HG03108 (cell line): ENCODE results near the gene PSME3IP1.

ENCODE experiments used
- ATAC-seq: cut with Tn5 transposase; IDR thresholded peaks from one replicate; pipeline ENCODE4 v1.9.1; 2021; ENCODE audit warnings: moderate library complexity; ENCODE audit not compliant: unreplicated experiment

PSME3IP1 gene

DNA sequence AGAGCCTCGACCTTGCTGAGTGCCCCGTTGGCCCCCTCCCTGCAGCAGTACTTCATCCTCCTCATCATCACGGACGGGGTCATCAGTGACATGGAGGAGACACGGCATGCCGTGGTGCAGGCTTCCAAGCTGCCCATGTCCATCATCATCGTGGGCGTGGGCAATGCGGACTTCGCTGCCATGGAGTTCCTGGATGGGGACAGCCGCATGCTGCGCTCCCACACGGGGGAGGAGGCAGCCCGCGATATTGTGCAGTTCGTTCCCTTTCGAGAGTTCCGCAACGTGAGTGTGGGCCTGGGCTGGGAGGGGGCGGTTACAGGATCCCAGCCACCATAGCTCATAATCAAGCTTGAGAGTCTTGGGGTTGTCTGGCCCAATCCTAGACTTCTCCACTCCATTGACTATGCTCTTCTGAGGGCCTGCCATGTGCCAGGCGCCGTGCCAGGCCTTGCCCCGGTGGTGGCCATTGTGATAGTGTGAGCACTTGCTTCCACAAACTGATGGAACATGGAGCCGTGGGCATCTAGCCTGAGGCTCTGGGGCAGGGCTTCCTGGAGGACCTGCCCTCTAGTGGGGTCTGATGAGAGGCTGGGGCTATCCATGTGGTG, 39.7 kb downstream of the PSME3IP1 start:
- no peak for ATAC-seq

DNA sequence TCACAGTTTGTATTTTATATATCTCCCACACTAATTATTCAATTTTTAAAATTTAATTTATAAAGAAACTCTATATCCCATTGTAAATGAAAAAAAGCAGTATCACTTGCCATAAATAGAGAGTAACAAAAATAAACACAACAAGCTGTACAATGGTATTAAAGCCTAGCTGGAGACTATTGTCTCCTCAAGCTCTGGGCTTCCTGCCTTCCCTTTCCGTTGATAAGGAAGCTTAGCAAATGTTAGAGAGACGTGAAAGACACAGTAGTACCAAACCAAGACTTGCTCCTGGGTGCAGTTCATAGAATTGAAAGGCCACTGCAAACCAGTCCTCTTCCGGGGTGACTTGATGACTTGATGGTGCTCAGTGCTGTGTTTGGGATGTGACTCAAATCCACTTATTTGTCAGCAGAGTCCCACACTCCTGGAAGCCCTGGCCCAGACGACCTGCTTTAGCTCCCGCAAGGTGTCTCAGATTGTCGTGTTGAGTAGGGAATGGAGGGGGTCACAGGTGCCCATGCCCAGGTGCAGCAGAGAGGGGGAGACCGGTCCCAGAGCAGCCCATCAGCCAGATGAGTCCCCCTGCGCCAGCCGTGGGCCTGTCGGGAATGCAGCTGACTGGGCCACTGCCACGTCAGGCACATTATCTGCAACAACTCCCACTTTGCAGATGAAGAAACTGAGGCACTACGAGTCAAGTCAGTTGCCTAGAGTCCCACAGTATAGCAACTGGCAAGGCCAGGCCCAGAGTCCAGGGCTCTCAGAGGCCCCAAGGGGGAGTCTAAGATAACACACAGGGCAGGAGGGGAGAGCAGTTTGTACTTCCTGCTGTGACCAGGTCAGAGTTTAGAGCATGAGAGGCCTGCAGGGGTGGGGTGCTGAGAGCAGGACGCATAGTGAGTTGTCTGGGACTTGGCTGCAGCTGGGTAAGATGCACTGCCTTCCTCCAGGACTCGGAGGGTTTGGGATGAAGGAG, 40.5 kb downstream of the PSME3IP1 start:
- ATAC-seq, result no peak

DNA sequence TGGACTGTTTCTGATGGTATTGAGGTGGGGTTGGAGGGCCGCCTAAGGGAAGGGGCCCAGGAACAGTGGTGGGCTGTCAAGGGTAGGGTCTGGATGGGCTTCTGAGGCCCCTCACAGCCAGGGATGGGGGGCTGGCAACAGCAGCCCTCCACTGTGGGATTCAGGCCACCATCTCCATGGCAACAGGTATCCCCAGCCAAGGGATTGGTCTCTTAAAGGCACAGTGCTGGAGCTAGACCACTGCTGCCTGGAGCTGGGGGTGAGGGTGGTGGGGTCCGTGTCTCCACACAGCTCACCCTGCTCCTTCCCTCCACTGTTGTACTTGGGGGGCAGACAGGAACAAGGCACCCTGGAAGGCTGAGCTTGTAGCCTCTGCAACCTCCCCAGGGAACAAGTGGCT, 41.8 kb downstream of the PSME3IP1 start:
- no peak for ATAC-seq

DNA sequence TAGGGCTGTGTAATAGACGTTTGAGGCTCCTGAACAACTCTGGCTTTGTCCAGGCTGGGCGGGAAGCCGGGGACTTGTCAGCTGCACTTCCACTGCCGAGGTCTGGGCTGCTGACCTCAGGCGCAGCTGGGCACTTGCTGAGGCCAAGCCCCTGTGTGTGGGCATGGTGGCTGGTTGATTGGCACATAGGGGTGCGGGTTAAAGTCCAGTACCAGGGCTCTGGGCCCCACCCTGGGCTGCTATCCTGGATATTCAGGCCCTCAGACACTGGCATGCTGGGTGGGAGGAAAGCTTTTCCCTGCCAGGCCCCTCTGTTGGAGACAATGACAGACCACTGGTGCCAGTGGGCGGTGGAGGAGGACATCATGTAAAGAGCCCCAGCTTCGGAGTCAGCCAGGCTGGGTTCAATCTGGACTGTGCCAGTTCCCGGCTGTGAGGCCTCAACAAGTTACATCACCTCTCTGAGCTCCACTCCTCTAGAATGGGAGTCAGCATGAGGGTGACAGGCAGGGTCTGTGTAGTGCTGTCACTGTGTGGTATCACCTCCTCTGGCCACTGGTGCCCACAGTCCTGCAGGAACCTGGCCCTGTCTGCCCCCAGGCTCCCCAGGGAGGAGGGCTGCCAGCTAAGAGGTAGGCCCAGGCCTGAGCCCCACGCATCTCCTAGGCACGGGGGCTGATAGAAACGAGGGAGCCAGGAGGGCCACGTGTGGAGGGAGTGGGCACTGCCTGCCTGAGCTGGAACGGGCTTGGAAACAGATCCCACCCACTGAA, 42.5 kb downstream of the PSME3IP1 start:
- ATAC-seq, result no peak

DNA sequence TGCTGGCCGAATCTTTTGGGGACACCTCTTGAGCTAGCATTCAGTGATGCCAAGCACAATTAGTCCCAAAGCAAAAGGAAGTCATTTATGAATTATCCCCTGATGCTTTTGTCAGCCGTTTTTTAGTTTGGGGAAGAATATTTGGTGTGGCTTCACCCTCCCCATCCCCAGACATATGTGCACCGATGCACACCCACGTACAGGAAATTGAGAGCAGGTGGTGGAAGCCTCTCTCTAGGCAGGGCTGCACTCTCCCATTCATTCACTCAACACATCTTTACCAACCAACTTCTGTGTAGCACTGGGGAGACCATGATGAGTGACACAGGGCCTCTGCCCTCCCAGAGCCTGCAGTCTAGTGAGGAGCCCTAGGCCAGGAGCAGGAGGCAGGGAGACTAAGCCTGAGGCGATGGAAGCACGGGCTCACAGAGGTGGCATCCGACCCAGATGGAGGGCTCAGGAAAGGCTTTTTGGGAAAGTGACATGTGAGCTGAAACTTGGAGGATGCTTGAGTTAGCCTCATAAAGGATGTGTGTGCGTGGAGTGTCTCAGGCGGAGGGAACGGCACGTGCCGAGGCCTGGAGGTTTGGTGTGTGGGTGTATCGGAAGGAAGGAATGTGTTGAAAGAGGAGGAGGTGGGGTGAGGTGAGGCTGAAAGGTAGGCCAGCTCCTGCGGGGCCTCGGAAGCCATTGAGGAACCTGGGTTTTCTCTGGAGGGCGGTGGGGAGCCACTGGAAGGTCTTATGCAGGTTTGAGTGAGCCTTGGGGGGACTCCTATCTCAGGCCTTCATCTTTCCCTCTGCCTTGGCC, 43.8 kb downstream of the PSME3IP1 start:
- ATAC-seq, result no peak

DNA sequence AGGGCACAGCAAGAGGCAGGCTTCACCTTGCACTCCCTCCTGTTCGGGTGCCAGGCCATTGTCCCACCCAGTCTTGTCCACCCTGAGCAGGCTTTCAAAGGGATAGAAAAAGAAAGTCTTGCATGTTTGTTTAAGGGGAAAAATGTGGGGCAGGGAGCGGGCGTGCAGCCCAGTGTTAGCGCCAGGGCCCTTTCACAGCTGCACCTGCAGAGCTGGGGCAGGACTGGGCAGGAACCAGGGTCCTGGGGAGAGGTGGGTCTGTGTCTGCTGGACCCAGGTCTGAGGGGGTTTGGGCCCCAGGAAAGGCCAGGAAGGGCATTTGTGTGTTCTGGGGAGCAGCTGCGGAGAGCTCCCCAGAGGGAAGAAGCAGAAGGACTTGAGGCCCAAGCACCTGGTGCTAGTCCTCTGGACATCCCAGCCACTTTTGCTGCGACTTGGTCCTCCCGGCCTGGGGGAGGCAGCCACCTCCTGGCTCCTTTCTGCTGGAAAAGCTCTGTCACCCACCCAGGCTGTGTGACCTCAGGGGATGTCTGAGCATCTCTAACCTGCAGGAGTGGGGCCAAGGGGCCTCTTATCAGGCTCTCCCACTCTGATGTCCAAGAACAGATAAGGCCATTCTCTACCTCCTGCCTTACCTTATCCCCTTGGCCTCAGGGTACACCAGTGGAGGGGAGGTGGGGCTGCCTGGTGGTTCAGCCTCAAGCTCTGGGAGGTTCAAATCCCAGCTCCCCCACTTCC, 44.7 kb downstream of the PSME3IP1 start:
- ATAC-seq, result no peak

DNA sequence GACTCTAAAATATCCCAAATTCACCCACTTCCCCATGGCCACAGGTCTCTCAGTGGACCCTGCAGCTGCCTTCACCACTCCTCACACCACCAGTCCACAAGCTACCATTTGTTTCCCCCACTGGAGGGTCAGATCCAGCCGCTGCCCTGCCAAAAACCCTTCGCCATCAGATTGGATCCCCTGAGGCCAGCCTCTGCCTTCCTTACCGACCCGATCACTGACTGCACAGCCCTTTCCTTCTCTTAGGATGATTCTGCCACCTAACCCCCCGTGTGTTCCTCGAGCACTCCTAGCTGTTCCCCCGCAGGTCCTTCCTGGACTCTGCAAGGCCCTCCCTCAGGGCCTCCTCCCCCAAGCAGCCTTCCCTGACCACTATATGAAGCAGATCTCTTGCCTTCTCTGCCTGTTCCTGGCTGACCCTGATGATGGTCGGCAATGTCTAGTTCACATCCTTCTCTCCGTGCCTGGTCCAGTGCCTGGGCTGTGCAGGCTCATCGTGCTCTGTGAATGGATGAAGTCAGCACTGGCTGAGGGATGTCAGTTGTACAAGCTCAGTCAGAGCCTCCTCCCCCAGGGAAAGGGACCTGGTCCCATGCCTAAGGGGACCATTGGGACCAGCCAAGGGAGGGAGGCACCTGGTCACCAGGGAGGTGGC, 47.4 kb downstream of the PSME3IP1 start:
- ATAC-seq, result no peak

DNA sequence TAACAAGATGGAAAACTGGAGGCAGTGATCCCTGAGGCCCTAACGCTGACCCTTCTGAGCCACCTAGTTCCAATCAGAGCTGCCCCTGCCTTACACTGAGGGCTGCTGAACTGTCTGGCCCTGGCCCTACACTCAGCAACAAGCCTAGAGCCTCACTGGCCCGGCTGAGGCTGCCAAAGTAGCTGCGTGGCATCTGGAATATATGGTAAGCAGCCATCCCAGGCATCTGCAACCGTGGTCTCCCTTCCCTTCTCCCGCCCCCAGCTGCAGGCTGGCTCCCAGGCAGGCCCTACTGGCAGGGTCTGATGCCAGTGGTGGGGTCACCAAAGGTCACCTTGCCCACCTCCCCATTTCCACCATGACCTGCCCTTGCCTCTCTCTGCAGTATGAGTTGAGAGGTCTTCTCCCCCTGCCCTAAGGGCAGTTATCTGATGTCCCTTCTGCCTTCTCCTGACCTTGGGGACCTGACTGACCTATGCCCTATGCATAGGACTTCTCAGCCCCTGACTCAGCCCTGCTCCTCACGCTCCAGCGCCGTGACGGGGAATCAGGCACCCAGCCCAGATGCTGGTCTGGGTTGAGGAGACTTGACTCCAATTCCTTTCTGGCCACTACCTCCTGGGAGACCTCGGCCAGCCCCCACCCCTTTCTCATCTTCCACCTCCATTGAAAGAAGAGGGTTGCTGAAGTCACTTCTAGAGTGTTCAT, 48.1 kb downstream of the PSME3IP1 start:
- no peak for ATAC-seq

DNA sequence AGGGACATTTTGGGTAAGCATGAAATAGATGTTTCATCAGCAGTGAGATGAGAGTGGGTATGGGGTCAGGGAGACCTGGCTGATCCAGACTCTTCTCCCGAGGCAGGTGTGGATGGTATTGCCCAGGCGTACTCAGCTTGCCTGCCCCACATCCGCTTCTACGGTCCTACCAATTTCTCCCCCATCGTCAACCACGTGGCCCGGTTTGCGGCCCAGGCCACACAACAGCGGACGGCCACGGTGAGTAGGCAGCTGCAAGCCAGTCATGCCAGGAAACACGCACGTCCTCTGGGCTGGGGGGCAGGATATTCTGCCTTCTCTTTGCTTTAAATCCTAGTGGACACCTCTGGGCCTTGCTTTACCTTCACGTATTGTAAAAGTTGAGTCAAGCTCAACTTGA, 48.8 kb downstream of the PSME3IP1 start:
- ATAC-seq, result no peak

DNA sequence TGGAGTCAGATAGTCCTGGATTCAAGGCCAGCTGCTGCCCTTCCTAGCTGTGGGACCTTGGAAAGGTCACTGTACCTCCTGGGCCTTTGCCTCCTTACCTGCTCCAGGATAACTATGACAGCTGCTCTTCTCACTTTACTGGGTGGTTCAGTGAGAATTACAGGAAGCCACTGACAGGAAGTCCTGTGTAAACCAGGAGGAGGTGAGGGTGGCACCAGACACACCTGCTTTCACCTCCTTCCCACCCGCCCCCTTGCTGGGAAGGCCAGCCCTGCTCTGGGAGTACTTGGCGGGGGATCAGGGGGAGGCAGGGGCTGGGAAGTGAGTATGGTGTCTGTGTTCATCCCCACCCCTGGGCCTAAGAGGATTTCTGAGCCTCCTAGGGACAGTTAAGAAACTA, 50.9 kb downstream of the PSME3IP1 start:
- ATAC-seq, result peak; percentile 50

DNA sequence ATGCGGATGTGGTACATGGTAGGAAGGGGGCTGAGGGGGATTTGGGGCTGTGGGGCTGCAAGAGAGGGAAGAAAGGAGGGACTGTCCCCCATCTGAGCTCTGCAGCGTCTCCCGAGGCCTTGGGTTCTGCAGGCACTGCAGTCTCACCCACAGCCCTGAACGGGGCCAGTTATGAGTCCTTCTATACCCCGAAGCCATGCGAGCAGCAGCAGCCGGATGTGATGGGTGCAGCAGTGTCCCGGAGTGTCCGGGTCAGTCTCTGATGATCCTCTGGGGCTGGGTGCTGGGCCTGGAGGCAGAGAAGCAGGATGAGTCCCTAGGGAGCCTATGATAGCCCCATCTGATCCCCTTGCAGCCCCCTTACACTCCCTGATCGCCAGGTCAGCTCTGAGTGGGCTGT, 52.0 kb downstream of the PSME3IP1 start:
- ATAC-seq, result no peak

DNA sequence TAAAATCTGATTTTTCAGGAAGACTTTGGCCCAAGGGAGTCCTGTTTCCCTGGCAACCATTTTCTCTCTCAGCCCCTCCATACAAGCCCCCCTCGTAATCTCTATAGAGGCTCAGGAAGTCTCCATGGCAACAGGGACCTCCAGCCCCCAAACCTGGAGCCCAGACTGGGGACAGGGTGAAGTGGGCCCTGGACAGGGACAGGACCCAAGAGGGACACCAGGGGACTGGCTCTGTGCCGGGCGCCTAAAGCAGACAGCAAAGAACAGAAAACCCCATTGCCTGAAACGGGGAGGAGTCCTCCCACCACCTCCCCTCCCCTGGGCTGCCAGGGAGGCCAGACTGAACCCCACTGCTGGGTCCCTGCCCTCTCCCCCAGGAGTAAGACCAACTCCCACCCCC, 52.8 kb downstream of the PSME3IP1 start:
- no peak for ATAC-seq

DNA sequence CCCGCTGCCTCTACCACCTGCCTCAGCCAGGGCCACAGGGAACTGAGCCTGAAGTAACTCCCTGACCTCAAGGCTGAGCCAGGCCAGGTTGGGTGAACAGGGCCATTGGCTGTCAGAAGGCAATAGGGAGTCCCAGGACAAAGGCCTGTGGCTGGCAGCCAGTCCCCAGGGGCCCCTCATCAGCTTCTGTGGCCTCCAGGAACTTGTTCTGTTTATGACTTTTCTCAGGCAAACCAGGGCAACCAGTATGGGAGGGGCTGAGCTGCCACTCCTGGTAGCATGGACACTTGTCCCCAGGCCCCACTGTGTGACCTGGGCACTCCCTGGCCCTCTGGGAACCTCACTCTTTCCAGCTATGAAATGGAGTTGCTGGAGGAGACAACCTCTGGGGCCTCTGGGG, 53.4 kb downstream of the PSME3IP1 start:
- ATAC-seq, result no peak

DNA sequence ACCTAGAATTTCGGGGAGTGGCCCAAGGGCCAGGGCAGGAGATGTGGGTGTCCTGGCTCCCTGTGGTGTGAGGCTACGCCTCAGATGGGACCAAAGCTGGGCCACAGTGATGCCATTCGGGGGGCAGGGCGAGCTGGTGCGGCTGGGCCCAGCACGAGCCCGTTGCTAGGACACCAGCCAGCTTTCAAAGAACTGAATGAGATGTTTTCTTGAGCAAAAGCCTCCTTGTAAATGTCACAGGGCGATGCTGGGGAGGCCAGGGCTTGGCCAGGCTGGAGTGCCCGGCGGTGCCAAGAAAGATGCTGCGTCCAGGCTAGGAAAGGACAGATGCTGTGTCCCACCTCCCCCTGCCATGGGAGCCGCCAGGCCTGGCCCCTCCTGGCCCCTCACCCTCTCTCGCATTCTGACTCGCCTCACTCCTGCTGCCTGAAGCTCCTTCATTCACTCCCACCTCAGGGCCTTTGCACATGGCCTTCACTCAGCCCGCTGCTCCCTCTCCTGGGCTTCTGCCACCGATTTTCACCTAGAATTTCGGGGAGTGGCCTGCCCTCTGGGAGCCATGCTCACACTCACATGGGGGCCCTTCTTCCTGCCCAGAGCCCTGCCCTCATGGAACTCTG, 54.4 kb downstream of the PSME3IP1 start:
- ATAC-seq, result no peak

DNA sequence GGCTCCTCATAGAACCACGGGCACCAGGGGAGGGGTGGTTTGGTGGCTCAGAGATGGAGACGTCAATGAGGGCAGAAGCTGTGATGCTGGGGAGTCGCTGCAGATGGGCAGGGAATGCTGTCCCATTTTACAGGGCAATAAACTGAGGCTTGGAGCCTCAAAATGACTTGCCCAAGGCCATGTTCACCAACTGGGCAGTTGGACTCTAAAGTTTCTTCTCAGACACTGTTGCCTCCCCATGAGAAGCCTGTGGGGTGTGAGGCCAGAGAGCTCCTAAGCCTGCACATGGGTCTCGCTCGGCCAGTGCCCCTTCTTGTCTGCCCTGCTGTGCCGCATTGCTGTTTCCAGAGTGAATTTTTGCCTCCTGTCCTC, 54.9 kb downstream of the PSME3IP1 start:
- ATAC-seq, result no peak

DNA sequence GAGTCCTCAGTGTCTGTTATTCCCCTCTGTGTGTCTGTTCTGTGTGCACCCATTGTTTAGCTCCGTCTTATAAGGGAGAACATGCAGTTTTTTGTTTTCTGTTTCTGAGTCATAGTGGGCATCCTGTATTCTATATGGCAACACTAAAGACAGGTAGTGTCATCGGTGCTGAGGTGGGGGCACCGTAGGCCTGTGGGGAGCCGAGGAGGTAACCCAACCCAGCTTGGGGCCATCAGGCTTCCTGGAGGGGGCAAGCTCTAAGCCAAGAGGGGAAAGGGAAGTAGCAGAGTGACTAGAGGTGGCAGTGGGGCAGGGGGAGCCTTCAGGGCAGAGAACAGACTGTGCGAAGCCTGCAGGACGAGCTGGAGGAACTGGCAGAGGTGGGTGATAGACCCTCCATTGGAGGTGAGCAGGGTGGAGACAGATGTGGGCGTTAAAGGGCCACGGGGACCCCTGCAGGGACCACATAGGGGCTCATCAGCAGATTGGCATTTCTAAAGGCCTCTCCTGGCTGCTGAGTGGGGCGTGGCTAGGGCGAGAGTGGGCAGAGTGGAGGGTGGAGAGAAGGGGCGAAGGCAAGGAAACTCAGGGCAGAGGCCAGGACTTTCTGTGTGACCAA, 57.0 kb downstream of the PSME3IP1 start:
- ATAC-seq, result no peak

DNA sequence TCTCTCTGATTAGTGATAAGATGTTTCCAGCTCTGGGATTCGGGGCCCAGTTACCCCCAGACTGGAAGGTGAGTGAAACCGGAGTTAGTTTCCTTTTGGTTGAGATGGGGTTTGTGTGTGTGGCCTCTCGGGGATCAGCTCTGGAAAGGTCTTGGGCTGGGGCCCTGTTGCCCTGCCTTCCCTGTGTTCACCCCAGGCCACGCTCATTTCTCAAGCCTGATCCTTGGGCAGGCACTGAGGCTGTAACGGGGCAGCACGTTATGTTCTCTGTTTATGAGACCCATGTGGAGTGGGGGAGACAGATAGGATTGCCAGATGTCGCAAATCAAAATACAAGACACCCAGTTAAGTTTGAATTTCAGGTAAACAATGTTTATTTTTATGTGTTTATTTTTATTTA, 58.0 kb downstream of the PSME3IP1 start:
- ATAC-seq, result no peak
